Colon (tissue), 2 donors: ENCODE data around the gene OR6P1.

Source experiments
- FAIRE-seq: peaks from 2 replicates; lab custom pipeline; 2012; peaks lifted over from hg19 to GRCh38; lab: Jason Lieb, UNC
- donor health status: control.
- donor health status: control.

OR6P1 gene

GRCh38 chr1:158570480-158570879 is at the start of gene OR6P1:
Gene OR6P1, minus strand, starts transcription at chr1:158570580. Its CDS starts 6,976 bp downstream, at chr1:158563604.
- FAIRE-seq = no peak

- no peak for FAIRE-seq
These were observed 43.4 kb upstream of the OR6P1 start for GRCh38 chr1:158613764-158614163.

- FAIRE-seq = no peak
These were observed 41.5 kb upstream of the OR6P1 start for GRCh38 chr1:158611916-158612315.

GRCh38 chr1:158607296-158607695 is 36.9 kb upstream of the OR6P1 start:
- no peak for FAIRE-seq

- no peak for FAIRE-seq
These were observed 34.6 kb upstream of the OR6P1 start, which contains the start of gene OR10Z1 for GRCh38 chr1:158604968-158605367. Gene OR10Z1, plus strand, starts transcription at chr1:158605268. Its CDS starts 1,171 bp downstream, at chr1:158606439.

GRCh38 chr1:158600735-158601134 is 30.4 kb upstream of the OR6P1 start:
- no peak for FAIRE-seq

GRCh38 chr1:158586942-158587341 is 16.6 kb upstream of the OR6P1 start:
- FAIRE-seq = no peak

GRCh38 chr1:158583962-158584361 is 13.6 kb upstream of the OR6P1 start:
- FAIRE-seq = no peak

- no peak for FAIRE-seq
These were observed 9.4 kb upstream of the OR6P1 start, which contains the start of gene OR10X1 for GRCh38 chr1:158579733-158580132. Gene OR10X1, minus strand, starts transcription at chr1:158579899. Its CDS starts 0 bp downstream, at chr1:158579899.

- no peak for FAIRE-seq
These were observed 7.2 kb upstream of the OR6P1 start for GRCh38 chr1:158577561-158577960.

- no peak for FAIRE-seq
These were observed 1.8 kb upstream of the OR6P1 start for GRCh38 chr1:158572226-158572625.

- FAIRE-seq = no peak
These were observed 5.8 kb downstream of the OR6P1 start for GRCh38 chr1:158564608-158565007.

- no peak for FAIRE-seq
These were observed 6.5 kb downstream of the OR6P1 start for GRCh38 chr1:158563853-158564252.

- no peak for FAIRE-seq
These were observed 10.7 kb downstream of the OR6P1 start for GRCh38 chr1:158559696-158560095.

GRCh38 chr1:158554352-158554751 is 16.0 kb downstream of the OR6P1 start, which contains the start of gene OR6Y1:
Gene OR6Y1, minus strand, starts transcription at chr1:158554405. Its CDS starts 6,300 bp downstream, at chr1:158548105.
- no peak for FAIRE-seq

- FAIRE-seq = no peak
These were observed 18.1 kb downstream of the OR6P1 start for GRCh38 chr1:158552296-158552695.

GRCh38 chr1:158547533-158547932 is 22.8 kb downstream of the OR6P1 start:
- FAIRE-seq = no peak

GRCh38 chr1:158537609-158538008 is 32.8 kb downstream of the OR6P1 start:
- FAIRE-seq = no peak

GRCh38 chr1:158534496-158534895 is 35.9 kb downstream of the OR6P1 start:
- FAIRE-seq = no peak

GRCh38 chr1:158527190-158527815 is 43.1 kb downstream of the OR6P1 start:
- no peak for FAIRE-seq

- FAIRE-seq = no peak
These were observed 48.7 kb downstream of the OR6P1 start for GRCh38 chr1:158521666-158522058.

- FAIRE-seq = no peak
These were observed 49.3 kb downstream of the OR6P1 start for GRCh38 chr1:158520955-158521665.

GRCh38 chr1:158520021-158520420 is 50.4 kb downstream of the OR6P1 start:
- no peak for FAIRE-seq

GRCh38 chr1:158516966-158517365 is 53.4 kb downstream of the OR6P1 start:
- no peak for FAIRE-seq
